CD4-positive, alpha-beta T cell (primary cell): Measurements from ENCODE around the gene SPTLC2. TPM values are rescaled to one million over a fixed set of nuclear protein-coding genes. Genes with fewer than 3 reads are reported as not detected.

Experiments used
- ATAC-seq: fragments of 200-7000 bp; cut with Tn5 transposase; one replicate; pipeline ENCODE4 v1.10.0; 2022; ENCODE audit warnings: mild to moderate bottlenecking; ENCODE audit not compliant: poor library complexity
- CTCF ChIA-PET: fragments of 350-600 bp; sonication (Branson Sonifier 250); formaldehyde crosslinking; loops from one replicate; lab custom pipeline; 2021; ENCODE audit warnings: antibody characterized with exemption, inconsistent platforms; lab: Charles Lee
- POLR2A ChIA-PET: fragments of 350-600 bp; sonication (Branson Sonifier 250); formaldehyde crosslinking; loops from one replicate; lab custom pipeline; 2021; ENCODE audit warnings: antibody characterized with exemption, inconsistent platforms; lab: Charles Lee
- DNase-seq, 14 experiments: peaks; one replicate each; pipeline ENCODE4 v3.0.0-alpha.2; 2013 to 2020; ENCODE audit warnings: mixed read lengths in 2 of 14
- H3K27ac ChIP-seq, 2 donors: one replicate each; pipeline versions ENCODE4 v1.5.1 to v1.7.0; 2013; ENCODE audit warnings: low read length in 2 of 2, low read depth in 1 of 2, mild to moderate bottlenecking in 1 of 2
- H3K27me3 ChIP-seq, 2 experiments: 1 replicate in 1 of 2; 2 replicates in 1 of 2; pipeline versions ENCODE4 v1.6.1 to v1.7.0; 2013; ENCODE audit warnings: low read length in 2 of 2, control low read depth in 1 of 2, mild to moderate bottlenecking in 1 of 2, moderate library complexity in 1 of 2; ENCODE audit not compliant: insufficient read depth in 2 of 2, control insufficient read depth in 1 of 2
- H3K36me3 ChIP-seq: one replicate; pipeline ENCODE4 v1.6.1; 2013; ENCODE audit warnings: low read length, control low read depth; ENCODE audit not compliant: insufficient read depth
- H3K4me1 ChIP-seq: one replicate; pipeline ENCODE4 v1.6.1; 2013; ENCODE audit warnings: low read length, control low read depth; ENCODE audit not compliant: insufficient read depth
- H3K4me3 ChIP-seq: one replicate; pipeline ENCODE4 v1.5.1; 2013; ENCODE audit warnings: mild to moderate bottlenecking, low read length, moderate library complexity
- H3K9me3 ChIP-seq, 2 experiments: 1 replicate in 1 of 2; 2 replicates in 1 of 2; pipeline versions ENCODE4 v1.6.1 to v1.7.0; 2013; ENCODE audit warnings: low read length in 2 of 2, mild to moderate bottlenecking in 2 of 2, control low read depth in 1 of 2, moderate library complexity in 1 of 2; ENCODE audit not compliant: control insufficient read depth in 1 of 2, insufficient read depth in 1 of 2
- H3K27ac Mint-ChIP-seq: one replicate; pipeline ENCODE4 v1.8.0; 2020; ENCODE audit warnings: mixed read lengths
- H3K27me3 Mint-ChIP-seq: one replicate; pipeline ENCODE4 v1.8.0; 2021; ENCODE audit warnings: mixed read lengths
- H3K36me3 Mint-ChIP-seq: one replicate; pipeline ENCODE4 v1.8.0; 2021; ENCODE audit warnings: low read depth, mixed read lengths
- H3K4me1 Mint-ChIP-seq: one replicate; pipeline ENCODE4 v1.8.0; 2021; ENCODE audit warnings: low read depth, mixed read lengths
- H3K4me3 Mint-ChIP-seq: one replicate; pipeline ENCODE4 v1.8.0; 2020; ENCODE audit warnings: mild to moderate bottlenecking, mixed read lengths
- H3K9me3 Mint-ChIP-seq: one replicate; pipeline ENCODE4 v1.8.0; 2020; ENCODE audit warnings: mixed read lengths
- CTCF ChIP-seq: fragments of 200-600 bp; IDR thresholded peaks from one replicate; pipeline ENCODE4 v1.8.0; 2022; ENCODE audit warnings: antibody characterized with exemption, mild to moderate bottlenecking
- intact Hi-C, 2 experiments: fragments of 100-400 bp; cut with DNase I in 1 of 2; cut with micrococcal nuclease in 1 of 2; formaldehyde crosslinking; loops; one replicate each; pipeline versions ENCODE4 v1.15.1 to v1.9.0; 2023 to 2025; cut with DNase I, micrococcal nuclease
- total RNA-seq, 174 experiments: library from RNA in 2 of 174; stranded (reverse) in 2 of 174; gene quantifications; one replicate each; pipeline ENCODE4 v1.2.3 and lab custom pipeline; 2021 to 2026

The SPTLC2 gene
- total RNA-seq, 2 experiments from 2014 or later, result 13.0 to 14.5 TPM

- no peak for DNase-seq
- H3K4me1 Mint-ChIP-seq, result peaks cover 7% of the 10 kb centered on the region
- H3K4me1 ChIP-seq, result no peaks in the 10 kb centered on the region
- no peaks in the 10 kb centered on the region for H3K36me3 Mint-ChIP-seq
- ATAC-seq, result peak; percentile 73
- H3K27ac Mint-ChIP-seq, result peak overlapping the region; percentile 10
- H3K27me3 ChIP-seq, result no peaks in the 10 kb centered on the region
- H3K4me3 Mint-ChIP-seq, result no peak overlapping the region
- ChIA-PET CTCF (no interaction called here), POLR2A (no interaction called here)
- TF ChIP-seq CTCF, result no peak
- no peak overlapping the region for H3K4me3 ChIP-seq
- H3K9me3 ChIP-seq, result no peaks in the 10 kb centered on the region
- no peaks in the 10 kb centered on the region for H3K36me3 ChIP-seq
- no peak overlapping the region for H3K27ac ChIP-seq
- H3K27me3 Mint-ChIP-seq, result no peaks in the 10 kb centered on the region
- intact Hi-C loops, result no loop called here
- no peaks in the 10 kb centered on the region for H3K9me3 Mint-ChIP-seq
These were observed 8.9 kb upstream of the SPTLC2 start for GRCh38 chr14:77625360-77625759.

GRCh38 chr14:77623201-77623600 lies 6.8 kb upstream of the SPTLC2 start:
- Mint-ChIP-seq H3K4me3 (no peak overlapping the region), H3K27ac (no peak overlapping the region), H3K4me1 (peaks cover 7% of the 10 kb centered on the region), H3K9me3 (no peaks in the 10 kb centered on the region), H3K36me3 (no peaks in the 10 kb centered on the region), H3K27me3 (no peaks in the 10 kb centered on the region)
- intact Hi-C loops, result no loop called here
- ATAC-seq, result no peak
- H3K4me1 ChIP-seq, result no peaks in the 10 kb centered on the region
- H3K36me3 ChIP-seq, result no peaks in the 10 kb centered on the region
- no peak for DNase-seq
- H3K27ac ChIP-seq, result no peak overlapping the region
- H3K9me3 ChIP-seq, result no peaks in the 10 kb centered on the region
- H3K4me3 ChIP-seq, result no peak overlapping the region
- no peak for TF ChIP-seq CTCF
- ChIA-PET CTCF (no interaction called here), POLR2A (no interaction called here)
- H3K27me3 ChIP-seq, result no peaks in the 10 kb centered on the region

GRCh38 chr14:77622366-77622961 lies 6.0 kb upstream of the SPTLC2 start:
- ChIA-PET CTCF (no interaction called here), POLR2A (no interaction called here)
- TF ChIP-seq CTCF, result no peak
- Mint-ChIP-seq H3K9me3 (no peaks in the 10 kb centered on the region), H3K36me3 (no peaks in the 10 kb centered on the region), H3K27ac (no peak overlapping the region), H3K4me3 (no peak overlapping the region), H3K27me3 (no peaks in the 10 kb centered on the region), H3K4me1 (peaks cover 9% of the 10 kb centered on the region)
- no peak for DNase-seq
- intact Hi-C loops, result no loop called here
- Histone ChIP-seq H3K9me3 (no peaks in the 10 kb centered on the region), H3K27me3 (no peaks in the 10 kb centered on the region), H3K27ac (no peak overlapping the region), H3K36me3 (no peaks in the 10 kb centered on the region), H3K4me1 (no peaks in the 10 kb centered on the region), H3K4me3 (no peak overlapping the region)
- ATAC-seq, result no peak
